OCI-LY3 (cell line): ENCODE measurements around the gene CSTB.
A peak's percentile ranks its signal among the peaks of the same experiment; 100 is the strongest.

Experiments
- H2AFZ ChIP-seq: fragments of 200-600, 300-600 bp; shearing (Covaris generic); 2 replicates; pipeline ENCODE4 v1.6.0; 2014; ENCODE audit warnings: antibody characterized with exemption, low read depth, low read length
- H3K27ac ChIP-seq: fragments of 200-600, 300-600 bp; sonication (generic); 2 replicates; pipeline ENCODE4 v1.5.1; 2014; ENCODE audit warnings: mild to moderate bottlenecking, low read length, moderate library complexity, mixed read lengths
- H3K27me3 ChIP-seq: fragments of 200-600, 300-600 bp; sonication (generic); 2 replicates; pipeline ENCODE4 v1.6.1; 2014; ENCODE audit warnings: low read depth, low read length, mixed read lengths
- H3K36me3 ChIP-seq: fragments of 200-600, 300-600 bp; sonication (generic); replicated peaks from 2 replicates; pipeline ENCODE3; 2014; ENCODE audit warnings: low read depth, low read length, mixed read lengths
- H3K4me1 ChIP-seq: fragments of 300-600, 200-600 bp; sonication (generic); 2 replicates; pipeline ENCODE4 v1.6.1; 2014; ENCODE audit warnings: low read length, mixed read lengths
- H3K4me2 ChIP-seq: fragments of 200-600, 300-600 bp; sonication (generic); 2 replicates; pipeline ENCODE4 v1.6.1; 2014; ENCODE audit warnings: low read length, mixed read lengths
- H3K4me3 ChIP-seq: fragments of 300-600, 200-600 bp; sonication (generic); 2 replicates; pipeline ENCODE4 v1.5.1; 2014; ENCODE audit warnings: antibody characterized with exemption, mild to moderate bottlenecking, low read length, moderate library complexity
- H3K79me2 ChIP-seq: fragments of 300-600, 200-600 bp; shearing (Covaris generic); 2 replicates; pipeline ENCODE4 v1.6.1; 2014; ENCODE audit warnings: mild to moderate bottlenecking, low read length, mixed read lengths
- H3K9ac ChIP-seq: fragments of 300-600, 200-600 bp; shearing (Covaris generic); 2 replicates; pipeline ENCODE4 v1.6.0; 2014; ENCODE audit warnings: mild to moderate bottlenecking, low read length, moderate library complexity
- H3K9me3 ChIP-seq: fragments of 200-600, 300-600 bp; shearing (Covaris generic); 2 replicates; pipeline ENCODE4 v1.6.1; 2014; ENCODE audit warnings: low read length, mixed read lengths; ENCODE audit not compliant: insufficient read depth
- H4K20me1 ChIP-seq: fragments of 200-600, 300-600 bp; sonication (generic); 2 replicates; pipeline ENCODE4 v1.6.1; 2016; ENCODE audit warnings: low read length, mixed read lengths; ENCODE audit not compliant: insufficient read depth
- EZH2phosphoT487 ChIP-seq: fragments of 200-600 bp; shearing (Covaris generic); IDR thresholded peaks from 2 replicates; pipeline ENCODE4 v1.6.1; 2018; ENCODE audit warnings: antibody characterized with exemption, mixed run types, low read depth
- TF ChIP-seq, protein P1 (sequence below): fragments of 200-600, 300-600 bp; sonication (generic); IDR thresholded peaks from 2 replicates; pipeline ENCODE4 v1.5.1; 2014; ENCODE audit warnings: antibody characterized with exemption, low read length, low read depth

The CSTB gene

DNA sequence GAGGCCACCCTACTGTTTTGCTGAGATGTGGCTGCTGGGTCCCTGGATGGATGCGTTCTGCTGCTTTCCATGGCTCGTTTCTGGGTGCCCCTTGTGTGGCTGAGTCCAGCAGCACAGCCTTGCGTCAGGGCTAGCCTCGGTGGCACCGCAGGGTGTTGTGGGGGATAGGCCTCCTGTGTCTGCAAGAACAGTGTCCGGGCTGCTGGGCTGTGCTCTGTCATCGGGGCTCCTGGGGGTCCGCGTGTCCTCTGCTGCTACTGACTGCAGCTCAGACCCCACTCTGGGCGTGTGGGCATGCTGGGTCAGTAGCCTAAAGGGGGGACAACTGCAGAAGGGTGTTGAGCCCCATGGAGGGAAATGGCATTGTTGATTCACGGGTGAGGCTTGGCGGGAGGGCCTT, 18.2 kb upstream of the CSTB start:
- no peaks in the 10 kb centered on the region for H3K9me3 ChIP-seq
- no peak overlapping the region for H2AFZ ChIP-seq
- peaks cover 43% of the 10 kb centered on the region for H3K36me3 ChIP-seq
- H4K20me1 ChIP-seq = peaks cover 6% of the 10 kb centered on the region; the same call in 1 of the 2 replicates
- H3K4me3 ChIP-seq = no peak overlapping the region
- no peak for TF ChIP-seq EZH2phosphoT487
- TF ChIP-seq, protein P1, sequence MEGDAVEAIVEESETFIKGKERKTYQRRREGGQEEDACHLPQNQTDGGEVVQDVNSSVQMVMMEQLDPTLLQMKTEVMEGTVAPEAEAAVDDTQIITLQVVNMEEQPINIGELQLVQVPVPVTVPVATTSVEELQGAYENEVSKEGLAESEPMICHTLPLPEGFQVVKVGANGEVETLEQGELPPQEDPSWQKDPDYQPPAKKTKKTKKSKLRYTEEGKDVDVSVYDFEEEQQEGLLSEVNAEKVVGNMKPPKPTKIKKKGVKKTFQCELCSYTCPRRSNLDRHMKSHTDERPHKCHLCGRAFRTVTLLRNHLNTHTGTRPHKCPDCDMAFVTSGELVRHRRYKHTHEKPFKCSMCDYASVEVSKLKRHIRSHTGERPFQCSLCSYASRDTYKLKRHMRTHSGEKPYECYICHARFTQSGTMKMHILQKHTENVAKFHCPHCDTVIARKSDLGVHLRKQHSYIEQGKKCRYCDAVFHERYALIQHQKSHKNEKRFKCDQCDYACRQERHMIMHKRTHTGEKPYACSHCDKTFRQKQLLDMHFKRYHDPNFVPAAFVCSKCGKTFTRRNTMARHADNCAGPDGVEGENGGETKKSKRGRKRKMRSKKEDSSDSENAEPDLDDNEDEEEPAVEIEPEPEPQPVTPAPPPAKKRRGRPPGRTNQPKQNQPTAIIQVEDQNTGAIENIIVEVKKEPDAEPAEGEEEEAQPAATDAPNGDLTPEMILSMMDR = no peak
- H3K9ac ChIP-seq = no peak overlapping the region
- no peak overlapping the region for H3K27ac ChIP-seq
- H3K4me2 ChIP-seq = no peak overlapping the region
- no peaks in the 10 kb centered on the region for H3K27me3 ChIP-seq
- peaks cover 58% of the 10 kb centered on the region for H3K79me2 ChIP-seq
- peaks cover 8% of the 10 kb centered on the region for H3K4me1 ChIP-seq

DNA sequence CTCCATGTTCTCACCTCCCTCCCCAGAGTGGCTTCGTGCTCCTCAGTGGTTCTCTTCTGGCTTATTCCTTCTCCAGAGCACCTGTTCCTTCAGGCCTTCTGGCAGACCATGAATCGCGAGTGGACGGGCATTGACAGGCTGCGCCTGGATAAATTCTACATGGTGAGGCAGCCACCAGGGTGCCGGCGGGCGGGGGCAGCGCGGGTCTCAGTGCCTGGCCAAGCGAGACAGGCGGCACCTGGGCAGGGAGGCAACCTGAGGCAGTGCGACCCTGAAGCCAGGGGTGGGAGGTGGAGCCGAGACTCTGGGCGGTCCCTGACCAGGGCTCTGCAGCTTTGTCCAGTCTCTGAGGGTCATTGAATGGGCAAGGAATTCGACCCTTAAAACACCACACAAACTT, 17.1 kb upstream of the CSTB start:
- Histone ChIP-seq H4K20me1 (peaks cover 6% of the 10 kb centered on the region; the same call in 1 of the 2 replicates), H3K4me2 (no peak overlapping the region), H3K9ac (no peak overlapping the region), H3K36me3 (peaks cover 38% of the 10 kb centered on the region), H3K9me3 (no peaks in the 10 kb centered on the region), H3K4me1 (peaks cover 8% of the 10 kb centered on the region), H2AFZ (no peak overlapping the region), H3K4me3 (no peak overlapping the region), H3K27ac (no peak overlapping the region), H3K79me2 (peaks cover 58% of the 10 kb centered on the region), H3K27me3 (no peaks in the 10 kb centered on the region)
- TF ChIP-seq, protein P1 = no peak
- no peak for TF ChIP-seq EZH2phosphoT487

DNA sequence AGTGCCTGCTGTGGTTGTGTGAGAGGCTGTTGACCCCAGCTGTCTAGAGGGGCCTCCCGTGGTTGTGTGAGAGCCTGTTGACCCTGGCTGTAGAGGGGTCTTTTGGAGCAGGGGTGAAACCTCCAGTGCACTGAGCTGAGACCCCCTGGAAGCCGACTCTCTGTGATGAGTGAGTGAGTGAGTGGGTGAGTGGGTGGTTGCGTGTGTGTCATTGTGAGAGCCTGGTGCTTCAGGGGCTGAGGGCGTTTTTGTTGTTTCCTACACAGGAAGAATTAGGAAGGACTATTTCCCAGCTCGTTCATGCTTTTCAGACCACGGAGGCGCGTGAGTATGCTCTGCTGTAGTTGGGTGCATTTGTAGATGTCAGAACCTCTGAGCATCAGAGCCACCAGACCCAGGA, 16.3 kb upstream of the CSTB start:
- Histone ChIP-seq H3K4me1 (peaks cover 8% of the 10 kb centered on the region), H3K4me2 (no peak overlapping the region), H3K9ac (no peak overlapping the region), H4K20me1 (peaks cover 6% of the 10 kb centered on the region; the same call in 1 of the 2 replicates), H2AFZ (no peak overlapping the region), H3K27ac (no peak overlapping the region), H3K36me3 (peaks cover 36% of the 10 kb centered on the region), H3K9me3 (no peaks in the 10 kb centered on the region), H3K4me3 (no peak overlapping the region), H3K79me2 (peaks cover 58% of the 10 kb centered on the region), H3K27me3 (no peaks in the 10 kb centered on the region)
- no peak for TF ChIP-seq EZH2phosphoT487
- TF ChIP-seq, protein P1 = no peak

DNA sequence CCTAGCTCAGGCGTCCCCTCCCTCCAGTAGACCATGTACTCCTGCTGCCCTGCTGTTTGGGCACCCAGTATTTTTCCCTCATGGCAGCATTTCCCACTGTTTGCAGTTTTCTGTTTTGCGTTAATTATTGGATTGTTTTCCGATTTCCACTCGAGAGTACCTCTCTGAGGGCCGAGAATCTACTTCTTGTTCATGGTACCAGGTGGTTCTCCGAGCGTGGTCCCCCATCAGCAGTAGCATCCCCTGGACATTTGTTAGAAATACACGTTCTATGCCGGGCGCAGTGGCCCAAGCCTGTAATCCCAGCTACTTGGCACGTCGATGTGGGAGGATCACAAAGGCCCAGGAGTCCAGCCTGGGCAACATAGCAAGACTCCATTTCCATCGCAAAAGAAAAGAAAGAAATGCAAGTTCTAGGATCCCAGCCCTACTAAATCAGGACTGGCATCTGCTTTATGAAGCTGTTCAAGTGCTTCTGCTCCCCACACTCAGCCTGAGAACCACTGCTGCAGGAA, 14.0 kb upstream of the CSTB start:
- peak overlapping the region; percentile 93 for H3K4me2 ChIP-seq
- peak overlapping the region; percentile 85 for H3K9ac ChIP-seq
- no peak overlapping the region for H2AFZ ChIP-seq
- no peaks in the 10 kb centered on the region for H3K27me3 ChIP-seq
- no peak for TF ChIP-seq EZH2phosphoT487
- H3K4me3 ChIP-seq = peak overlapping the region; percentile 98
- H3K36me3 ChIP-seq = peaks cover 33% of the 10 kb centered on the region
- H3K4me1 ChIP-seq = peaks cover 8% of the 10 kb centered on the region
- H3K27ac ChIP-seq = peak overlapping the region; percentile 26; the same call in 1 of the 2 replicates
- peaks cover 6% of the 10 kb centered on the region; the same call in 1 of the 2 replicates for H4K20me1 ChIP-seq
- no peaks in the 10 kb centered on the region for H3K9me3 ChIP-seq
- H3K79me2 ChIP-seq = peaks cover 57% of the 10 kb centered on the region
